Smooth muscle cell (in vitro differentiated cells): ENCODE results near the gene FSIP1. TPM values are rescaled to one million over a fixed set of nuclear protein-coding genes. Genes with fewer than 3 reads are reported as not detected.

Experiments used
- DNase-seq: peaks from one replicate; lab custom pipeline; 2025; ENCODE audit not compliant: unreplicated experiment; lab: John Stamatoyannopoulos, UW
- H2AFZ ChIP-seq: fragments of 200-600 bp; sonication (generic); 2 replicates; pipeline ENCODE4 v1.6.0; 2016; ENCODE audit warnings: antibody characterized with exemption, low read depth, mild to moderate bottlenecking
- H3F3A ChIP-seq: fragments of 200-600 bp; sonication (generic); 2 replicates; pipeline ENCODE4 v1.6.0; 2017; ENCODE audit warnings: antibody characterized with exemption, low read depth
- H3K27ac ChIP-seq: fragments of 200-600 bp; sonication (generic); 2 replicates; pipeline ENCODE4 v1.5.1; 2016; ENCODE audit warnings: low read depth, mild to moderate bottlenecking
- H3K27me3 ChIP-seq: fragments of 200-600 bp; sonication (generic); 2 replicates; pipeline ENCODE4 v1.6.1; 2016; ENCODE audit warnings: low read depth, mild to moderate bottlenecking
- H3K36me3 ChIP-seq: fragments of 200-600 bp; sonication (generic); 2 replicates; pipeline ENCODE4 v1.5.1; 2016; ENCODE audit warnings: low read depth
- H3K4me1 ChIP-seq: fragments of 200-600 bp; sonication (generic); 2 replicates; pipeline ENCODE4 v1.5.1; 2016; ENCODE audit warnings: low read depth
- H3K4me2 ChIP-seq: fragments of 200-600 bp; sonication (generic); 2 replicates; pipeline ENCODE4 v1.6.0; 2016; ENCODE audit warnings: mild to moderate bottlenecking
- H3K4me3 ChIP-seq: fragments of 200-600 bp; sonication (generic); 2 replicates; pipeline ENCODE4 v1.5.1; 2016; ENCODE audit warnings: mild to moderate bottlenecking
- H3K79me2 ChIP-seq: fragments of 200-600 bp; sonication (generic); 2 replicates; pipeline ENCODE4 v1.6.0; 2016; ENCODE audit warnings: low read depth, mild to moderate bottlenecking
- H3K9ac ChIP-seq: fragments of 200-600 bp; sonication (generic); 2 replicates; pipeline ENCODE4 v1.6.0; 2016; ENCODE audit warnings: low read depth
- H3K9me3 ChIP-seq: fragments of 200-600 bp; sonication (generic); replicated peaks from 2 replicates; pipeline ENCODE4 v1.5.1; 2016; ENCODE audit warnings: low read depth
- H4K20me1 ChIP-seq: fragments of 200-600 bp; sonication (generic); 2 replicates; pipeline ENCODE4 v1.6.0; 2016; ENCODE audit warnings: low read depth
- WGBS: methylation state at CpG from one replicate; pipeline ENCODE4 v1.1.7; 2016; ENCODE audit warnings: low lambda C conversion rate; 5-methylcytosine and 5-hydroxymethylcytosine counted together
- polyA plus RNA-seq: library from polyadenylated mRNA; unstranded; fragments of >200 nt; fragmentation: Nextera tagmentation; extraction: Ambion mirVana; gene quantifications from 2 replicates; pipeline ENCODE4 v1.2.1, GENCODE V29; 2016
- total RNA-seq: library from RNA; depleted of rRNA; stranded (reverse); fragments of >200 nt; gene quantifications from 2 replicates; pipeline ENCODE4 v1.2.3, GENCODE V29; 2014
- TF ChIP-seq, protein P1 (sequence below): fragments of 200-600 bp; sonication (generic); IDR thresholded peaks from 2 replicates; pipeline ENCODE4 v1.5.1; 2017; ENCODE audit warnings: borderline replicate concordance, mild to moderate bottlenecking, antibody characterized with exemption; ENCODE audit not compliant: insufficient read depth, poor library complexity, severe bottlenecking

The FSIP1 gene
- total and polyA plus RNA-seq, 2 experiments from 2014 or later = 0.13 to 0.43 TPM

DNA sequence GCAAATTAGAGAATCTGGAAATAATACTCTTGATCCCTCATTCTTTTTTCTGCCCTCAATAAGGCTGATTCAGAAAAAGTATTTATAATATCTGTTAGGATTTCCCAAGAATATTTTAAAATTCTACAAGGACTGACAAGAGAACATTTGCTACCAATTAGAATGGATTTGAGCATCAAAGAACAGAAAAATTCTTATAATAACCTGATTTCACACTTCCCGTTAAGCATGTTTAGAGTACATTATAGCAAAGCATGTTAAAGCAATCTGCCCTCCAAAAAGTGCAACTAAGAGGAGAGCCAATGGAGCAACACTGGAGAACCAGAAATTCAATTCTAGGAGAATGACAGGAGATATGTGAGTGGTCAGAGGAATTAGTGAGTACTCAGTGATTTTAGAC lies 144.6 kb downstream of the FSIP1 start:
- Histone ChIP-seq H3K4me2 (no peak overlapping the region), H3K36me3 (no peaks in the 10 kb centered on the region), H3K4me1 (peaks cover 8% of the 10 kb centered on the region), H3K79me2 (no peaks in the 10 kb centered on the region), H3K9me3 (no peaks in the 10 kb centered on the region), H3K9ac (no peak overlapping the region), H3K27ac (no peak overlapping the region), H3K27me3 (no peaks in the 10 kb centered on the region), H4K20me1 (no peaks in the 10 kb centered on the region), H3K4me3 (no peak overlapping the region), H3F3A (no peaks in the 10 kb centered on the region), H2AFZ (no peak overlapping the region)
- DNase-seq = no peak
- WGBS = 92% methylated on average over 1 of the region's 1 CpG
- TF ChIP-seq, protein P1, sequence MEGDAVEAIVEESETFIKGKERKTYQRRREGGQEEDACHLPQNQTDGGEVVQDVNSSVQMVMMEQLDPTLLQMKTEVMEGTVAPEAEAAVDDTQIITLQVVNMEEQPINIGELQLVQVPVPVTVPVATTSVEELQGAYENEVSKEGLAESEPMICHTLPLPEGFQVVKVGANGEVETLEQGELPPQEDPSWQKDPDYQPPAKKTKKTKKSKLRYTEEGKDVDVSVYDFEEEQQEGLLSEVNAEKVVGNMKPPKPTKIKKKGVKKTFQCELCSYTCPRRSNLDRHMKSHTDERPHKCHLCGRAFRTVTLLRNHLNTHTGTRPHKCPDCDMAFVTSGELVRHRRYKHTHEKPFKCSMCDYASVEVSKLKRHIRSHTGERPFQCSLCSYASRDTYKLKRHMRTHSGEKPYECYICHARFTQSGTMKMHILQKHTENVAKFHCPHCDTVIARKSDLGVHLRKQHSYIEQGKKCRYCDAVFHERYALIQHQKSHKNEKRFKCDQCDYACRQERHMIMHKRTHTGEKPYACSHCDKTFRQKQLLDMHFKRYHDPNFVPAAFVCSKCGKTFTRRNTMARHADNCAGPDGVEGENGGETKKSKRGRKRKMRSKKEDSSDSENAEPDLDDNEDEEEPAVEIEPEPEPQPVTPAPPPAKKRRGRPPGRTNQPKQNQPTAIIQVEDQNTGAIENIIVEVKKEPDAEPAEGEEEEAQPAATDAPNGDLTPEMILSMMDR = no peak

DNA sequence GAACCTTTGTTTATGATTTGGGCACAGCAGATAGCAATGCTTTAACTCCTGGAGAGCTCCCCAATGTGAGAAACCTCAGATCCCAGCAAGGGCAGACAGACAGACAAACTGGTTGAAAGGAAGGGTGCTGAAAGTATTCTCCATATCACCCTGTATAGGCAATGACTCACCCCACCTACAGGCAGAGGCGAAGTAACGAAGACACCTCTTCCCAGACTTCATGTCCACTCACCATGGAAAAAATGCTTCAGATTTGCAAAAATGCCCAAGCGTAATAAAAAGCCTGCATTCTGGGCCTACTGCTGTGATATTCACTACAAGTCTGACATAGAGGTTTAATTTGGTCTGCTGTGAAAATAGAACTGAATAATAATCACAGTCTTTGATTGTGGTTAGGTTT lies 151.3 kb downstream of the FSIP1 start:
- WGBS = 33% methylated on average over 3 of the region's 3 CpGs
- DNase-seq = no peak
- H3K27ac ChIP-seq = peak overlapping the region; percentile 59

DNA sequence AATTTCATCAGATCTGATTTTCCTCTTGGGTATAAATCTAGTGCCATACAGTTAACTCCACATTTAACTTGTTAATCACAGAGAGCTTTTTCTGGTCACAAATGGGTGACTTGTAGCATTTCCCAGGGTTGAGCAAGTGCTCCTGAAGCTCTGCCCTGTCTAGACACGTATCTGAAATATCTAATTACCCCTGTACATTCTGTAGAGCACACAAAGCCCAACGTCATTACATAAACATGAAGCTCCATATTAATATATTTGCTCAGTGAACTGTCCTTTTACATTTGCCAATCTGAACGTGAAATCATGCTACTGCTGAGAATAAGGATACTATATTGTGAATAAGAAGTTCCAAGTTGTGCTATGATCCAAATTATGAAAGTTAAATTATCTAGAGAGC lies 152.7 kb downstream of the FSIP1 start:
- H3K9ac ChIP-seq = no peak overlapping the region
- H3K27ac ChIP-seq = peak overlapping the region; percentile 46
- no peak overlapping the region for H3K4me2 ChIP-seq
- H3K9me3 ChIP-seq = no peaks in the 10 kb centered on the region
- H3K36me3 ChIP-seq = no peaks in the 10 kb centered on the region
- no peak overlapping the region for H2AFZ ChIP-seq
- no peak overlapping the region for H3K4me3 ChIP-seq
- no peaks in the 10 kb centered on the region for H4K20me1 ChIP-seq
- 80% methylated on average over 3 of the region's 3 CpGs for WGBS
- DNase-seq = no peak
- no peaks in the 10 kb centered on the region for H3K4me1 ChIP-seq
- no peaks in the 10 kb centered on the region for H3K27me3 ChIP-seq
- TF ChIP-seq, protein P1 = no peak
- no peaks in the 10 kb centered on the region for H3F3A ChIP-seq
- H3K79me2 ChIP-seq = no peaks in the 10 kb centered on the region

More for the DNA sequence above, 151.3 kb downstream of the FSIP1 start:
- Histone ChIP-seq H2AFZ (no peak overlapping the region), H3K4me3 (no peak overlapping the region), H3K36me3 (no peaks in the 10 kb centered on the region), H4K20me1 (no peaks in the 10 kb centered on the region), H3K9me3 (no peaks in the 10 kb centered on the region), H3K4me2 (peak overlapping the region; percentile 31), H3K9ac (no peak overlapping the region), H3K4me1 (no peaks in the 10 kb centered on the region), H3K27me3 (no peaks in the 10 kb centered on the region), H3F3A (no peaks in the 10 kb centered on the region), H3K79me2 (no peaks in the 10 kb centered on the region)
- TF ChIP-seq, protein P1 = no peak

DNA sequence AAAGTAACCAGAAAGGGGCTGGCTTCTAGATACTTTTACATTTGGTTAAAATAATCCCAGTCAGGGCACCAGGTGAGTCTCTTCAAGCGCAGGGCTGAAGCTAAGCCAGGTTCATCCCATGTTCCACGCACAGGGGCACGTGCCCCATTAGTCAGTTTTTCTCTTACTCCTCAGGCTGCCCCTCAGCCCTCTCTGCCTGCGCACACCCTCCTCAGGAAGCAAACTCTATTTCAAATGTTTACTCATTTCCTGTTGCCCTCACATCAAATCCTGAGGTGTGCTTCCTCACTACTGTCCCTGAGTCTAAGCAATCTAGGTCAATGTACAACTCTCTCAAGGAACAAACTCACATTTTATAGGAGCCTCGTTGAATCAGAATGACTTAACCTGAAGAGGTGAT lies 153.3 kb downstream of the FSIP1 start:
- Histone ChIP-seq H3K4me2 (no peak overlapping the region), H3K27ac (peak overlapping the region; percentile 46), H3F3A (no peaks in the 10 kb centered on the region), H3K9ac (no peak overlapping the region), H3K4me1 (no peaks in the 10 kb centered on the region), H3K27me3 (no peaks in the 10 kb centered on the region), H4K20me1 (no peaks in the 10 kb centered on the region), H3K9me3 (no peaks in the 10 kb centered on the region), H3K79me2 (no peaks in the 10 kb centered on the region), H3K36me3 (no peaks in the 10 kb centered on the region), H3K4me3 (no peak overlapping the region), H2AFZ (no peak overlapping the region)
- WGBS = 77% methylated on average over 5 of the region's 5 CpGs
- DNase-seq = no peak
- TF ChIP-seq, protein P1 = no peak
